Mucosa of descending colon (tissue), 3 donors: ENCODE results near the gene LUC7L2. TPM values are rescaled to one million over a fixed set of nuclear protein-coding genes. Genes with fewer than 3 reads are reported as not detected.

ENCODE experiments used
- ATAC-seq: fragments of 200-7000 bp; cut with Tn5 transposase; one replicate; pipeline ENCODE4 v1.9.1; 2020; ENCODE audit warnings: mild to moderate bottlenecking, moderate library complexity
- DNase-seq, 3 donors: peaks; one replicate each; pipeline ENCODE4 v3.0.0-alpha.2; 2020
- H3K36me3 ChIP-seq: fragments of 200-600 bp; one replicate; pipeline ENCODE4 v1.8.0; 2021; ENCODE audit warnings: low read depth, mild to moderate bottlenecking
- H3K4me1 ChIP-seq: fragments of 200-600 bp; one replicate; pipeline ENCODE4 v1.8.0; 2021; ENCODE audit warnings: low read depth, mild to moderate bottlenecking
- H3K4me3 ChIP-seq: fragments of 200-600 bp; one replicate; pipeline ENCODE4 v1.8.0; 2021; ENCODE audit warnings: mild to moderate bottlenecking
- H3K9me3 ChIP-seq: fragments of 200-600 bp; one replicate; pipeline ENCODE4 v1.8.0; 2021; ENCODE audit warnings: mild to moderate bottlenecking
- intact Hi-C, 2 donors: fragments of 100-400 bp; cut with DNase I in 1 of 2; cut with micrococcal nuclease in 1 of 2; formaldehyde crosslinking; loops; one replicate each; pipeline versions ENCODE4 v1.11.0 to v1.11.1; 2022; cut with DNase I, micrococcal nuclease
- total RNA-seq, 3 donors: library from RNA; stranded (reverse); fragmentation: NEBNext Ultra II Directional in 2 of 3; extraction: Animal tissue kit (Norgen Biotek cat#: 25700) in 2 of 3; gene quantifications; one replicate each; pipeline versions ENCODE4 v1.2.1 to v1.2.4, GENCODE V29; 2021 to 2023
- TF ChIP-seq, protein P1 (sequence below): fragments of 200-600 bp; IDR thresholded peaks from one replicate; pipeline ENCODE4 v1.8.0; 2022; ENCODE audit warnings: antibody characterized with exemption, mild to moderate bottlenecking
- donor health status: DM: no; HTN: no; CAD: no; lungs with moderate emphysema.
- donor health status: DM: no; HTN: no; CAD: no.
- donor health status: DM: no; HTN: yes; CAD: no.

Gene LUC7L2
- total RNA-seq, 3 donors from 2014 or later = 78.4 to 85.2 (median 82.0) TPM

DNA sequence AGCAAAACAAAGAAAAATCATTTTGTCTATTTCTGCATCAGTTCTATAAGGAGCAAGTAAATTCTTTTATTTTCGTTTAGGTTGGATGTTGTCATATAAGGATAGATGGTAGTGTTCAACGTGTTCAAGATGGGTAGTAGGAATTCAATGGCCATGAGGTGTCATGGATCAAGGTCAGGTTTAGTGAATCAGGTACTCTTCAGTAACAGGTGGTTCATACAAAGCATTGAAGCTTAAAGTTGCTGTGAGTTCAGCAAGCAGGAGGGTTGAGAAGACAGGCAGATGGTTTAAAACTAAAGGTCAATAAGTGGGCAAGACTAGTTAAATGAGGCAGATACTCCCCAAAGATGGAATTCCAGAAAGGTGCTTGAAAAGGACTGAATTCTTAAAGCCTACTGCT lies 5.6 kb downstream of the LUC7L2 start:
- DNase-seq = no peak
- H3K36me3 ChIP-seq = no peaks in the 10 kb centered on the region
- intact Hi-C loops = no loop called here
- TF ChIP-seq, protein P1, sequence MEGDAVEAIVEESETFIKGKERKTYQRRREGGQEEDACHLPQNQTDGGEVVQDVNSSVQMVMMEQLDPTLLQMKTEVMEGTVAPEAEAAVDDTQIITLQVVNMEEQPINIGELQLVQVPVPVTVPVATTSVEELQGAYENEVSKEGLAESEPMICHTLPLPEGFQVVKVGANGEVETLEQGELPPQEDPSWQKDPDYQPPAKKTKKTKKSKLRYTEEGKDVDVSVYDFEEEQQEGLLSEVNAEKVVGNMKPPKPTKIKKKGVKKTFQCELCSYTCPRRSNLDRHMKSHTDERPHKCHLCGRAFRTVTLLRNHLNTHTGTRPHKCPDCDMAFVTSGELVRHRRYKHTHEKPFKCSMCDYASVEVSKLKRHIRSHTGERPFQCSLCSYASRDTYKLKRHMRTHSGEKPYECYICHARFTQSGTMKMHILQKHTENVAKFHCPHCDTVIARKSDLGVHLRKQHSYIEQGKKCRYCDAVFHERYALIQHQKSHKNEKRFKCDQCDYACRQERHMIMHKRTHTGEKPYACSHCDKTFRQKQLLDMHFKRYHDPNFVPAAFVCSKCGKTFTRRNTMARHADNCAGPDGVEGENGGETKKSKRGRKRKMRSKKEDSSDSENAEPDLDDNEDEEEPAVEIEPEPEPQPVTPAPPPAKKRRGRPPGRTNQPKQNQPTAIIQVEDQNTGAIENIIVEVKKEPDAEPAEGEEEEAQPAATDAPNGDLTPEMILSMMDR = no peak
- peaks cover 13% of the 10 kb centered on the region for H3K4me1 ChIP-seq
- H3K4me3 ChIP-seq = no peak overlapping the region
- ATAC-seq = no peak
- no peaks in the 10 kb centered on the region for H3K9me3 ChIP-seq

DNA sequence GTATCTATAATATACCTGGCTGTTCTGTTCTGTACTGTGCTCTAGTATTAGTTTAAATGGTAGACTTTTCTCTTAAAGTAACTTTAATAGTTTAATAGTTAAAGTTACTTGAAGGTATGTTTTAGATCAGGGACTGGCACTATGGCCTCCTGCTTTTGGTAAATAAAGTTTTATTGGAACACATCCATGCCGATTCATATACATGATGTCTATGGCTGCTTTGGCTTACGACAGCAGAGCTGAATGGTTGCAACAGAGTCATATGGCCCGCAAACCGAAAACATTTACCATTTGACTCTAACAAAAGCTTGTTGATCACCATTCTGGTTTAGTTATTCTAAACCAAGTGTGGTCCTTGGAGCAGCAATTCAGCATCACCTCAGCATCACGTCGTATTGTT lies 6.7 kb downstream of the LUC7L2 start:
- Histone ChIP-seq H3K4me3 (no peak overlapping the region), H3K36me3 (no peaks in the 10 kb centered on the region), H3K4me1 (peaks cover 9% of the 10 kb centered on the region), H3K9me3 (no peaks in the 10 kb centered on the region)
- intact Hi-C loops = no loop called here
- ATAC-seq (no peak), DNase-seq (no peak)
- TF ChIP-seq, protein P1 = no peak

DNA sequence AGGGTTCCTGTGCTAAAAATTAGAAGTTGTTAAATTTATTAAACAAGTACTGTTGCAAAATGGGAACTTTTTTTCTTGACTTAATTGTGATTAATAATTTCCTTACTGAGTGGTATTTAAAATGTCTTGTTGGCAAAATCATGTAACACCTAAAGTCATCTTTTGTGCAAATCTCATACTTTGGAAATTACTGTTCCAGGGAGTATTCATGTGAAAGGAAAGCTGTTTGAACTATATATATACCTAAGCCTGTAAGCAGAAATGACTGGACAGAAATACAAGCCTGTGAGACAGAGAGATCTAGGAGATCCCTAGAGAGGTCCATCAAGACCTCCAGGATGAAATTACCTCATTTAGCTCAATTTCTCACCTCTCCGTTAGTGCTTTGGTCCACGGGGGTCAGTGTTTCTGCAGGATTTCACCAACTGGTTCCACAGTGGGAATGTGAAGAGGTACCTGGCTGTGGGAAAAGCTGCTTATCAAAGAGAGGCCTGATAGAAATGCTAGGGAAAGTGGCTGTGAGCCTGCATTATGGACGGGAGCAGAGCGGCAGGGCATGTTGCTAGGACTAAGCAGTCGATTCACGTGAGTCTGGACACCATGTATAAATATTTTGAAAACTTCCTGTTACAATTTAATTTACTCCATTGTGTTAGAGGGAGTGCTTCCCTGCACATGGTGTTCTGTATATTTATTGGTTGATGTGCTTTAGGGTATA lies 7.9 kb downstream of the LUC7L2 start:
- no peak for DNase-seq
- ATAC-seq = no peak
- Histone ChIP-seq H3K9me3 (no peaks in the 10 kb centered on the region), H3K36me3 (no peaks in the 10 kb centered on the region), H3K4me1 (no peaks in the 10 kb centered on the region), H3K4me3 (no peak overlapping the region)
- intact Hi-C loops = no loop called here
- TF ChIP-seq, protein P1 = no peak

- TF ChIP-seq, protein P1 = no peak
These were observed 10.7 kb downstream of the LUC7L2 start for GRCh38 chr7:139370301-139370942.

DNA sequence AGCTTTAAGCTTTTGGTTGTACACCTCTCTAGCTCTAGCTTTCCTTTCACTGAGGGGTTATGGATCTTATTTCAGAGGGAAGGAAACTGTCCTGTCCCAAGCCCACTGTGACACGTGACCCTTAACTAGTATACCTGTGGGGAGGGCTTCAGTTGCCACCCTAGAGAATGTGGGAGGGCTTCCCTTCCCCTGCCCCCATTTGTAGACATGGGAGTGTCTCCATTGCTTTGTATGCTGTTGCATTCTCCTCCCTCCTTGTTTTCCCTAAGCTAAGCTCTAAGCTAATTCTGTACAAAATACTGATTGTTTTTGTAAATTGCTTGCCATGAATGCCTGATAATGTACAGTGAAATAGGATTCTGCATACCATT lies 11.2 kb downstream of the LUC7L2 start:
- no peaks in the 10 kb centered on the region for H3K36me3 ChIP-seq
- ATAC-seq (no peak), DNase-seq (no peak)
- TF ChIP-seq, protein P1 = no peak
- no peaks in the 10 kb centered on the region for H3K9me3 ChIP-seq
- H3K4me1 ChIP-seq = no peaks in the 10 kb centered on the region
- H3K4me3 ChIP-seq = no peak overlapping the region
- intact Hi-C loops = no loop called here

More at GRCh38 chr7:139370301-139370942, 10.7 kb downstream of the LUC7L2 start:
- H3K4me3 ChIP-seq = no peak overlapping the region
- no peak for ATAC-seq
- no peaks in the 10 kb centered on the region for H3K4me1 ChIP-seq
- intact Hi-C loops = no loop called here
- no peaks in the 10 kb centered on the region for H3K36me3 ChIP-seq
- no peaks in the 10 kb centered on the region for H3K9me3 ChIP-seq
- DNase-seq = no peak
